ENCODE measurements around the gene CTDP1.

DNA sequence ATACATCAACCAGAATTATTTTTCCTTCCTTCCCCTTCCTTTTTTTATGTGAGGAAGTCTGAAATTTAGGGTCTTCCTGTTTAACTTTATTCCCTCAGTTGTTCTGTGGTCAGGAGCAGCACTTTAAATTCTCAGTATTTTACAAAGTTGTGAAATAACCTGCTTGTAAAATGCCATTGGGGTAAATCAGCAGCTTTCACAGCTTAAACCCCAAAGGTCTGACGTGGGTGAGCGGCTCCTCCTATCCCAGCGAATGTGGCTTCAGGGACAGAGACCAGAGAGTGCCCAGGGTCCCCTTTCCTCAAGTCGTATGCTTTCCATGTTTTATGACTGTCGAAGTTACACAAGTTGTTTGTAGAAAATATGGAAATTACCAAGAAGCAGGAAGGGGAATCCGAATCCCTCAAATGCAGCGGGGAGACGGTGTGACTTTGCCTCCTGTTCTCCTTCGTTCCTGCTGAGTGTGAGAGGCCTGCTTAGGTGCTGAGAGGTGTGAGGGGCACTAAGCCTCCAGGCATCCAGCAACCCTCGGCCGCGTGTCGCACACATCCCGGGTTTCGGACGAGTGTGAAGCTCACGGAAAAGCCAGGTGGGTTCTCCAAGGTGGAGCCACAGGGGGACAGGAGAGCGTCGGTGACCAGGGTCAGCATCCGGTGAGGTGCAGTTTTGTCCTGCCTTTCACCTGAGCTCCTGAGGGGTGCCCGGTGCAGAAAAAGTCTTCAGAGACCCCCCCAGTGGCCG, 107.4 kb downstream of the CTDP1 start:
- TF ChIP-seq CTCF (IDR thresholded peaks at IDR 0.05) (no peak), POLR2A (IDR thresholded peaks at IDR 0.05) (no peak), EP300 (IDR thresholded peaks at IDR 0.05) (no peak)

All from gastroesophageal sphincter (tissue), 3 donors.